Right renal pelvis (tissue), 4 donors: ENCODE results near the gene EBNA1BP2. TPM values are rescaled to one million over a fixed set of nuclear protein-coding genes. Genes with fewer than 3 reads are reported as not detected.
"Not testable (repeated sequence)": the region's sequence is repeated elsewhere in the genome, so short reads cannot be mapped to it uniquely, and the experiment has no call there.

Source experiments
- DNase-seq, 4 donors: peaks; one replicate each; pipeline ENCODE4 v3.0.0-alpha.2; 2013; ENCODE audit warnings: low read depth in 4 of 4, low spot score in 3 of 4, missing footprints in 1 of 4
- polyA plus RNA-seq, 4 donors: library from polyadenylated mRNA; unstranded; fragments of 120-200 nt; gene quantifications; one replicate each; pipeline ENCODE4 v1.2.1, GENCODE V29; 2013; ENCODE audit not compliant: insufficient read length in 4 of 4

EBNA1BP2 gene
- polyA plus RNA-seq, 4 donors = 72.7 to 79.2 (median 74.3) TPM

GRCh38 chr1:43123031-43123430 lies 49.1 kb downstream of the EBNA1BP2 start:
- DNase-seq = no peak

- no peak for DNase-seq
These were observed 50.7 kb downstream of the EBNA1BP2 start for GRCh38 chr1:43121256-43121900.

GRCh38 chr1:43119928-43120586 lies 52.0 kb downstream of the EBNA1BP2 start:
- DNase-seq = not testable (repeated sequence)

Other genes with a start within 250 kb of the EBNA1BP2 start
- gene SLC2A1, start 213.4 kb downstream of the EBNA1BP2 start, polyA plus RNA-seq = 10 to 100 TPM; 36.1 to 55.3 (median 40.9) TPM
- 1 to 10 TPM; 2.9 to 4.1 (median 3.6) TPM for gene CFAP57, start within 50 bp of the EBNA1BP2 start, polyA plus RNA-seq
- gene TMEM125, start 97.7 kb upstream of the EBNA1BP2 start, polyA plus RNA-seq = 10 to 100 TPM; 13.4 to 17.1 (median 15.7) TPM
- gene C1orf210, start 113.3 kb upstream of the EBNA1BP2 start, polyA plus RNA-seq = 10 to 100 TPM; 26.2 to 30.6 (median 28.8) TPM
- gene TIE1, start 128.7 kb upstream of the EBNA1BP2 start, polyA plus RNA-seq = 10 to 100 TPM; 48.1 to 59.1 (median 54.7) TPM
- under 1 TPM; 0.11 to 0.84 (median 0.50) TPM for gene MPL, start 165.5 kb upstream of the EBNA1BP2 start, polyA plus RNA-seq
- 10 to 100 TPM; 35.9 to 42.6 (median 38.4) TPM for gene CDC20, start 186.7 kb upstream of the EBNA1BP2 start, polyA plus RNA-seq
- 10 to 100 TPM; 81.0 to 94.4 (median 86.9) TPM for gene ELOVL1, start 195.7 kb upstream of the EBNA1BP2 start, polyA plus RNA-seq
- 10 to 100 TPM; 39.3 to 43.1 (median 41.2) TPM for gene MED8, start 217.5 kb upstream of the EBNA1BP2 start, polyA plus RNA-seq
- gene SZT2, start 217.6 kb upstream of the EBNA1BP2 start, polyA plus RNA-seq = 10 to 100 TPM; 17.8 to 22.7 (median 20.2) TPM